Anterior cingulate cortex (tissue), 58 donors: ENCODE results near the gene LRRK1.

Experiments used
- DNase-seq, 58 donors: peaks; one replicate each; lab custom pipeline; 2025; lab: John Stamatoyannopoulos, UW

Gene LRRK1

DNA sequence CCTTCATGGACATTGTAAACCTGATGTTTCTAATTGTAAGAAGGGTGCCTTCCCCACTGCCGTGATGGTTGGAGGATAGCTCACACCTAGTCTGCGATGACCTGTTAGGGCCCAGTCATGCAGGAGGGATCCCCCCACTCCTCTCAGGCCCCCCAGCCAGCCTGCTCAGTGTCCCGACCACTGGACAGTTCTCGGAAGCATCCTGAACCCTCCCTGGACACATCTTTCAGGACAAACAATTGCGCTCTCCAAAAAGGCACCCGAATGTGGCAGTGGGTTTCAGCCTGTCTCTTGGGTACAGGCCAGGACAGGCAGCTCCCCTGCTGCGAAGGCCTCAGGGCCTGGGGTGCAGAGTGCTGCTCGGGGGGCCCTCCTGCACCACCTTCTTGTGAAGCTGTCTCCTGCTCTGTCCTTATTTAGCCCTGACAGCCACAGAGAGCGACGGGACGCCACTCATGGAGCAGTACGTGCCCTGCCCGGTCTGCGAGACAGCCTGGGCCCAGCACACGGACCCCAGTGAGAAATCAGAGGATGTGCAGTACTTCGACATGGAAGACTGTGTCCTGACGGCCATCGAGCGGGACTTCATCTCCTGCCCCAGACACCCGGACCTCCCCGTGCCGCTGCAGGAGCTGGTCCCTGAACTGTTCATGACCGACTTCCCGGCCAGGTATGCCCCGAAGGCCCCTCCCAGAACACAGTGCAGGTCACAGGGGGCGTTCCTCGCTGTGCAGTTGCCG, 132.3 kb downstream of the LRRK1 start:
- DNase-seq: no peak

DNA sequence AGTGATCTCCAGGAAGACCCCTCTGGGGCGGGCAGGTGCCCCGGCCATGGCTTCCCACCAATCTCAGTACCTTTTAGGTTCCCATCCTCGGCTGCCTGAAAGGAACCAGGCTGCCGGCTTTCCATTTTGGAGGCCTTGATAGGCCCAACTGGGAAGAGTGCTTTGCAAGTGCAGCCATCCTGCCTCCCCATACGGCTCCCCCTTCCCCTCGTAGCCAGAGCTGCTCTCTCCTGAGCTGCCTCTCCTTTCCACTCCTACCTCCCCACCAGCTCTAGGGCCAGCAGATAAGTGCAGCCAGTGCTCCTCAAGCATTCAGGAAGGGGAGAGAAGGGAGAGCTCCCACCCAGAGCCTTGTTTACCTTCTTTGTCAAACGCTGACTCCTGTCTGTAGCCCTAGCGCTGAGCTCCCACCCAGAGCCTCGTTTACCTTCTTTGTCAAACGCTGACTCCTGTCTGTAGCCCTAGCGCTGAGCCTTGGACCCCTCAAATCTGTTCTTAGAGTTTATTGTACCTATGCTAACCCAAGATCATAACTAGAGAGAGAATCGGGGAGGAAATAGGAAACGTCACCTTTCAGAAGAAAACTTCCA, 133.0 kb downstream of the LRRK1 start:
- DNase-seq: no peak

DNA sequence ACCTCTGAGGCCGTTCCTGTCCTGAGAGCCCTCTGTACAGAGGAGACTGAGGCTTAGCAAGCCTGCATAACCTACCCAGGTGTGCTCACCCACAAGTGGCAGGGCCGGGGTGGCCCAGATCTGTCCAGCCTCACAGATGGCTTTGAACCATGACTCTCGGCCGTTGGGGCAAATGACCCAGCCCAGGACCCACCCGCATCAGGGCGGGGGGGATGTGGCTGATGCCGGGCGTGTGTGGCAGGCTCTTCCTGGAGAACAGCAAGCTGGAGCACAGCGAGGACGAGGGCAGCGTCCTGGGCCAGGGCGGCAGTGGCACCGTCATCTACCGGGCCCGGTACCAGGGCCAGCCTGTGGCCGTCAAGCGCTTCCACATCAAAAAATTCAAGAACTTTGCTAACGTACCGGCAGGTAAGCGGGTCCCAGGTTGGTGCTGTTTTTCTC, 133.5 kb downstream of the LRRK1 start:
- DNase-seq: no peak

DNA sequence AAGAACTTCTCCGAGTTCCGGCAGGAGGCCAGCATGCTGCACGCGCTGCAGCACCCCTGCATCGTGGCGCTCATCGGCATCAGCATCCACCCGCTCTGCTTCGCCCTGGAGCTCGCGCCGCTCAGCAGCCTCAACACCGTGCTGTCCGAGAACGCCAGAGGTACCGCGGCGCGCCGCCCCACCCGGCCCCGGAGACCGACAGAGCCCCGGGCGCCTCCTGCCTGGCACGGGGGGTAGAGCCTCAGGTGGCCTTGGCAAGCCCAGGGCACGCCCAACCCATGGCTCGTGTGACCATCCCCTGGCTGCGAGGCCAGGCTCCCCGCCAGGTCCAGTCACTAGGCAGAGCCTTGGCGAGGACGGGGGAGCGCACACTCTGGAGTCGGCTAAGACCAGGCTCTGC, 134.1 kb downstream of the LRRK1 start:
- DNase-seq: no peak

DNA sequence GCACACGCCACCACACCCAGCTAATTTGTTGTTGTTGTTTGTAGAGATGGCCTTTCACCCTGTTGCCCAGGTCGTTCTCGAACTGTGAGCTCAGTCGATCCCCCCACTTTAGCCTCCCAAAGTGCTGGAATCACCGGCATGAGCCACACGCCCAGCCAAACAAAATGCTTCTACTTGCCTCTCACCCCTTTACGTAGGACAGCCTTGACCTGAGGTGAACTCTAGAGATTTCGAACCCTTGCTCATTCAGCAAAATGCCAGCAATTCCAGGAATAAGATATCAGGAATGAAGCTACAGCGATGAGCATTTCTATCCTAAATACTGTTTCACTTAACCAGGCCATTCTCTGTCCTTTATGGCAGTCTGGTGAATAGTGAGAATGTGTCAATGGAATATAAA, 135.0 kb downstream of the LRRK1 start:
- DNase-seq: no peak

DNA sequence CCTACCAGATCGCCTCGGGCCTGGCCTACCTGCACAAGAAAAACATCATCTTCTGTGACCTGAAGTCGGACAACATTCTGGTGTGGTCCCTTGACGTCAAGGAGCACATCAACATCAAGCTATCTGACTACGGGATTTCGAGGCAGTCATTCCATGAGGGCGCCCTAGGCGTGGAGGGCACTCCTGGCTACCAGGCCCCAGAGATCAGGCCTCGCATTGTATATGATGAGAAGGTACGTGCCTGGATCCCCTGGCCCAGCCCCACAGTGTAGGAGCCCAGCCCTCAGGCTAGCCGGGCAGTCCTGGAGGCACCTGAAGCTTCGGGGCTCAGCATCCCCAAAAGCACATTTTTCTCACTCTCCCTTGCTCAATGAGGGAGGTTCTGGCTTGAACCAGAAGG, 135.8 kb downstream of the LRRK1 start:
- DNase-seq: no peak

DNA sequence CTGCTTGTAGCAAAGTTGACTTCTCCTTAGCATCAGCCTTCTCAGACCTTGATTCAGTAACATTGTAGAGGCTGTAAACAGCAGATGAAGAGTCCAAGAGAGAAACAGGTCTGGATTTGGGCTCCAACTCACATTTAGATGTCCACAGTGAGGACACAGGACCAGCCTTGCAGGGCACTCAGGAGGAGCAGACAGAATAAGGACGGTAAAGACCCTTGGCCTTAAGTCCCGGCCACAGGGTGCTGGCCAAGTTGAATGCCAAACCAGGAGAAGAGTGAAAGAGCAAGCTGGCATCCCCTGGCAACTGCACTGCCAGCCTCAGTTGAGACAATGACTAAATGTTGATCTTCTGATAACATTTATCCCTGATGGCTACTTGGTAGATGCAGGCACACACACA, 136.3 kb downstream of the LRRK1 start:
- no peak for DNase-seq

DNA sequence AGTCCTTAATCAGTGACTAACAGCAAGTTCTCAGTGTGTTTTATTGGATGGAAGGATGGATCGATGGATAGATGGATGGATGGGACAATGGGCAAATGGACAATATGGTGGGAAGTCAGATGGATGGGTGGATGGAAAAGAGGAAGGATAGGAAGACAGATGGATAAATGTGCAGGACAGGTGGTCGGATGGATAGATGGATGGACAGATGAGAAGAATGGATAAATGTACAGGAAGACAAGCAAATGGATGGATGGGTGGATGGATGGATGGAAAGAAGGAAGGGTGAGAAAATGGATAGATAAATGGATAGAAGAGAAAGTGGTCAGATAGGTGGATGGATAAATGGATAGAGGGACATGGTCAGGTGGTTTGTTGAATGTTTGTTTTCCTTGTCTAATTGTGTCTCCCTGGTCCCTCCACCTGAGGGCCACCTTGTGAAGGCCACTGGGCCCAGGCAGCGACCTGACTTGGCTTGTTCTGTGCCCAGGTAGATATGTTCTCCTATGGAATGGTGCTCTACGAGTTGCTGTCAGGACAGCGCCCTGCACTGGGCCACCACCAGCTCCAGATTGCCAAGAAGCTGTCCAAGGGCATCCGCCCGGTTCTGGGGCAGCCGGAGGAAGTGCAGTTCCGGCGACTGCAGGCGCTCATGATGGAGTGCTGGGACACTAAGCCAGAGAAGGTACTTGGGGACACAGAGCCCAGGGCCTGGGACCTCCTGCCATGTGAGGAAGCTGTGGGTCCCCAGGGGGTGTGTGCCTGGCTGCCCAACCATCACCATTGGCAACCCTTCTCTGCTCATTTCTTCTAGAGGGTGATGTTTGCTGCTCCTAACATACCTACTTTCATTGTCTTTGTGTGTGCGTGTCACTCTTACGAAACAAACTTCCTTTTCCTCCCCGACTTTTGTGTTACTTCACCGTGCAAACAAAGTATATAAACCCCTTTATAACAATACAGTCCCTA, 137.5 kb downstream of the LRRK1 start:
- no peak for DNase-seq

DNA sequence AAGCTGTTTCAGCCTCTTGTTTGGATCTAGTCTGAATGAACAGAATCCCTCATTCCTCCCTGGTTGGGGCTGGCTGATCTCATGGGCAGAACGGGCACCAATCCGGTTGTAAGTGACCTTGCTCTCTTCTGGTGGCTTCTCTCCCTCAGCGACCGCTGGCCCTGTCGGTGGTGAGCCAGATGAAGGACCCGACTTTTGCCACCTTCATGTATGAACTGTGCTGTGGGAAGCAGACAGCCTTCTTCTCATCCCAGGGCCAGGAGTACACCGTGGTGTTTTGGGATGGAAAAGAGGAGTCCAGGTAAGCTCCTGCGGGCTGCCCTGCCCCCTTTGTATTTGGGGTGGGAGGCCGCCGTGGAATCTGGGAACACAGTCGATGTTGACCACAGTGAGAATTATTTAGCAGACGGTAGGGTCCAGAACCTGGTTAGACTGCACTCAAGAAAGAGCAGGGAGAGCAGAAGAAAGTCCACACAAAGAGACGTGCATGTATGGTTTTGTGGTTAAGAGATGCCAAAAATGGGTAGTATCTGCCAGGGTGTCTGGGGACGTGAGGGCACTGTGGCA, 138.8 kb downstream of the LRRK1 start:
- DNase-seq: no peak

DNA sequence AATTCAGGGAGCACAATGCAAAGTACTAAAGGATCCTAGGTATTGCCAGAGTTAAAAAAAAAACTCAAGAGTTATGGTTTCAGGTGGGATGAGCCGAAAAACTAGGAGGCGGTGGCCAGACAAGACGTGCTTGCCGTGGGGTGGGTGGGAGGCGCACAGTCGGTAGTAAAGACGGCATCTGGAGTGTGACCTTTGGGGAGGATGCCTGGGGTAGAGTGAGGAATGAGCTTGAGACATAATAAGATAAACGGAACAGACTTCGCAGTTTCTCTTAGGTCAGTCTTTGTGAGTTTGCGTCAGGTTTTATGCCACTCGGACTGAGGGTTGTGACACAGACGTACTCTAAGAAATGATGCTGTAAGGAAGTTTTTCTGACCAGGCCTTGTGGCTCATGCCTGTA, 139.6 kb downstream of the LRRK1 start:
- no peak for DNase-seq

DNA sequence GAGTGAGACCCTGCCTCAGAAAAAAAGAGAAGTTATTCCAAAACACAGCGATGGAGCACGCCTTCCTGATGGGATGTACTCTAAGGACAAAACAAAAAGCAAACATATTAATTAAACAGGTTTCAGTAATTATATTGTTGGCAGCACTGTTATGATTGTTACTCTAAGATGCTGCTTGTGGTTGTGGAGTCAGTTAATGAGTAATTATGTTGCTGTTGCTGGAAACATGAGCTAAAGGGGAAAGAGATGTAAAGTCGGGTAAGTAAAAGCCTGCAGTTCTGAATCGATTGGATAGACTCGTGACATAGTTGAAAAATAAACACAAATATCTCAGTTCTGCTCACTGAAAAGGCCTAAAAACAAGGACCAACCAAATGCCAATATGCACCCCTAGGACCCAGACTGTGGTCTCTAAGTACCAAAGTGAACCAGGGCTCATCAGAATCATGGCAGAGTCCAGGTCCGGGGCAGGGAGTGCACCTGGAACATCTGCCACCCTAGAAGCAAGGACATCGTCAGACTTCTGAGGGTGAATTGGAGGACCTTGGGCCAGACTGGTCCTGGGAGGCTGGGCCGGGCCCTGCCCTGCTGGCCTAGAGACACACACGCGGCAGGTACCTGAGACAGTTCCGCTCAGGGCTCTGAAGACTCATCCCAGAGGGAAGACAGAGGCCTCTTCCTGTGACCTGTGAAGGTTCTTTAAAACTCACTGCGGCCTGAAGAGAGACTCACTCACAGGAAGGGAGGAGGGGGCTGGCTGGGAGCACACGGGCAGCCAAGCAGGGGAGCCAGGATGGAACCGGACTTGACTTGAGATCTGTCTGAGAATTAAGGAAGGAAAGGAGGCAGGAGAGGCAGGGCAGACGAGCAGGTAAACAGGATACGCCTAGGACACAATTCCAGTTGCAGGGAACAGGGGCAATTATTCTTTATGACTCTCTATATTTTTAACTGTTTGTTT, 140.5 kb downstream of the LRRK1 start:
- DNase-seq: no peak

DNA sequence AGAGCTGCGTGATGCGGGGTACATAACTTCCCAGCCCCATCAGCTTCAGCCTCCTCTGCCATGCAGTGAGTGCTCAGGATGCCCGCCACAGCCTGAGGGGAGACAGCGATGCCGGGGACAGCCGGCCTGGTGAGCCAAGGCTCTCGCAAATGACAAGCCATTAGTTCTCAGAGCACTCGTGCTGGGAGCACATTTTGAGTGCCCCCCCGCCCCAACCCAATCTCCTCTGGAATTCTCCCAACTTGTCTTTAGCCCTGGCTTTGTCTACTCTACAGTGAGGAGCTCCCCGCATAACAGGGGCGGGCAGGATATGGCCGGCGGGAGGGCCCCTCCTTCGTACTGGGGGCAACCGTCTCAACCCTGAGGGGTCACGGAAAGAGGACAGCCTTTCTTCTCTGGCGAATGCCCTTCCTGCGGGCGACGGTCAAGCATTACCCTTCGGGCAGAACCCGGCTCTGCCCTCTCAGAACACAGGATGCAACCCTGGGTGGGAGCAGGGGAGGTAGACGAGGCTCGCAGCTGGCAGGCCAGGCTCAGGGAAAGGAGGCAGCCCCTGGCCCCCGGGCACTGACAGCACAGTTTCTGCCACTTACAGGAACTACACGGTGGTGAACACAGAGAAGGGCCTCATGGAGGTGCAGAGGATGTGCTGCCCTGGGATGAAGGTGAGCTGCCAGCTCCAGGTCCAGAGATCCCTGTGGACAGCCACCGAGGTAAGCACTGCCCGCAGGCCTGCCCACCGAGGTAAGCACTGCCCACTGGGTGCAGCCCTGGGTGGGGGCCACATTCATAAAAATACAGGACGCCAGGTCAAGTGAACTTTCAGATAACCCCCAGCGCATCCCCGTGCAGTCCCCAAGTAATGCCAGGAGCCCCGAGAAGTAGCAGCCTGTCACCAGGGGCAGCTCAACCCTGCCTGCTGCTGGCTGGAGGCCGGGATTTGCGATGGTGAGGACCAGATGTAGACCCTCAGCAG, 141.7 kb downstream of the LRRK1 start:
- DNase-seq: no peak

DNA sequence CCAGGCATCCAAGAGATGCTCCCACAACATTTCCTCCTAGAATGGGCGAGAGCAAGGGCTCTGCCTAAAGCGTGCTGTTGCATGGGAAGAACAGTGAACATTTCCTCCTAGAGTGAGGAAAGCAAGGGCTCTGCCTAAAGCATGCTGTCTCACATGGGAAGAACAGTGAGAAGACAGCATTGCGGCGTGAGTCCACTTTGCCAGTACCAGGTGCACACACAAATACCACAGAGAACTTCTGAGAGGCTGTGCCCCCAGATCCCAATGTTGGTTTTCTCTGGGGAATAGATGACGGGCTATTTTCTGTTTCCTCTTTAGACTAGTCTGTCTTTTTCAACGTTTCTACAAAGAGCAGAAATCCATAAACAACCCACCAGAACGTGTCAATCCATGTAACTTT, 142.9 kb downstream of the LRRK1 start:
- DNase-seq: no peak

DNA sequence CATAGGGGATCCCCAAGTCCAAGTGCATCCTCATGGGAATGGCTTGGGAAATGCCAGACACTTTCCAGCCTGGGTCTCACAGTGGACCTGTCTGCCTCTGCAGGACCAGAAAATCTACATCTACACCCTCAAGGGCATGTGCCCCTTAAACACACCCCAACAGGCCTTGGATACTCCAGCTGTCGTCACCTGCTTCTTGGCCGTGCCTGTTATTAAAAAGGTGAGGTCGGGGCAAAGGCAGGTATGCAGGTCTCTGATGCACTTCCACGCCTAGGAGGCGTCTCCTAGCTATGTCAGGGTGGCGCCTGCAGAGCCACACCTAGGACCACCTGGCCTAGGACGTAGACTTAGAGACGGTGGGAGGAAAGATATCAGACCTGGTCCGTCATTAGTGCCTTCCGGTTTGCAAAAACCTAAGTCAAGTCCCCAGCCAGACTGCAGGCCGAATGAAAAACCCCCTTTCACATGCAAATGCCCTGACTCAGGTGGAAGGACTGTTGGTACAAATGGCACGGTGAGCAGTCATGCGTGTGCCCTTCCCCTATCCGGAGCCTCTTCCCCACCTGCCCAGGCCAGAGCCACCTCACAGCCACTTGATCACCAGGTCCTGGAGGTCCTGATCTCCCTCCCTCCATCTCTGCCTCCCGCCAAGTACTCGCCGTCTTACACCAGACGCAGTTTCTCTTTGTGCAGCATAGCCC, 143.5 kb downstream of the LRRK1 start:
- DNase-seq: no peak

DNA sequence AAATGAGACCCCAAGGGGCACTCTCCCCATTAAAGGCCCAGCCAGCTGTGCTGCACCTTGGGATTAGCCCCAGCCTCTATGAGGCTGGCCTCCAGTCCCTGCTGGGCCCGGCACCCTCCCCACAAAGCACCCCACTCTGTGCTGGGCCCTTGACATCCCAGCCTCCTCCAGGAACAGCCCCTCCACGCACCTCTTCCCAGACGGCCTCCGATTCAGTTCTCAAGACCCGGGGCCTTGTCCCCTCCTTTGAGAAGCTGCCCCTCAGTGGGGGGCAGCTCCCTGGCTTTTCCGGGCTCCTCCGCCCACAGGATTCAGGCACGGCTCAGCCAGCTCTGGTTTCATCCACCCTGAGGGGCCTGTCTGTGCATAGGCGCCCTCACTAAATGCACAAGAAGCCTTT, 144.1 kb downstream of the LRRK1 start:
- no peak for DNase-seq

DNA sequence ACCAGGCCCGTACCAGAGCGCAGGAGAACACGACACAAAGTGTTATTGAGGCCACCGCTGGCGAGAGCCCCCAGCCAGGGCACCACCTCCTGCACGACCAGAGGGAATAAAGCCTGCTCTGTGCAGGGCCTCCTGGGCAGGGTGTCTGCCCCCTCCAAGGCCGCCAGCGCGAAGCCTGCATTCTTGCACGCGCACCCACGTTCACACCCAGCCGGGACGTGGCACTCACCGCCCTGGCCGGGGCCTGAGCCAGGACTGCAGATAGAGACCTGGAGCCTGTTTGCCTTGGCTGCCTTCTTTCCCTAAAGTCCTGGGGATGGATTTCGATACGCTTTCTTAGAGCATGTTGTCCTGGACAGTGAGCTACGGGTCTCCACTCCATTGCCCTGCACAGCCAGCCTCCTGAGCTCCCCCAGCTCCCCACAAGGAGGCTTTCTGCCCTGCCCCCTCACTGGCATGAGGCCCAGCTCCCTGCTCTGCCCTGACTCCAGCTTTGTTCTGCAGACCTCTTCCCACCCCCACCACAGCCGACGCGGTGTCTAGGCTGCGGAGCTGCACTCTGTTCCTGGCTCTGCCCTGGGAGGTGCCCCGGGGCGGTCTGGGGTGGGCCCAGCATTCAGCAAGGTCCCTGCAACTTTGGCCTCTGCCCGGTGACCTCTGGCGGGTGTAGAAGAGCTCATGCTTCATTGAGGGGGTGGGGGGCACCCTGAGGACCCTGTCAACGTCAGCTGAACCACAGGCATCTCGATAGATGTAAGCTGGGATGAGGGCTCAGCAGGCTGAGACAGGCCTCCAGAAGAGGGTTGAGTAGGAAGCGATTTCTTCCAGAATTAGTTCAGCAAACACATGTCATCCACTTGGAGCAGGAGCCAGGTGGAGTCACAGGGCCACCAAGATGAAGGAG, 145.0 kb downstream of the LRRK1 start:
- peak in 52 of 58 donors; percentile 21 to 84 (median 56) for DNase-seq
